HG03558 (cell line): ENCODE data around the gene SMG1.
"Not testable (repeated sequence)": the region's sequence is repeated elsewhere in the genome, so short reads cannot be mapped to it uniquely, and the experiment has no call there.

ENCODE experiments used
- ATAC-seq: cut with Tn5 transposase; IDR thresholded peaks from one replicate; pipeline ENCODE4 v1.9.1; 2021; ENCODE audit warnings: moderate number of reproducible peaks; ENCODE audit not compliant: unreplicated experiment; ENCODE audit errors: extremely low read depth

The SMG1 gene

DNA sequence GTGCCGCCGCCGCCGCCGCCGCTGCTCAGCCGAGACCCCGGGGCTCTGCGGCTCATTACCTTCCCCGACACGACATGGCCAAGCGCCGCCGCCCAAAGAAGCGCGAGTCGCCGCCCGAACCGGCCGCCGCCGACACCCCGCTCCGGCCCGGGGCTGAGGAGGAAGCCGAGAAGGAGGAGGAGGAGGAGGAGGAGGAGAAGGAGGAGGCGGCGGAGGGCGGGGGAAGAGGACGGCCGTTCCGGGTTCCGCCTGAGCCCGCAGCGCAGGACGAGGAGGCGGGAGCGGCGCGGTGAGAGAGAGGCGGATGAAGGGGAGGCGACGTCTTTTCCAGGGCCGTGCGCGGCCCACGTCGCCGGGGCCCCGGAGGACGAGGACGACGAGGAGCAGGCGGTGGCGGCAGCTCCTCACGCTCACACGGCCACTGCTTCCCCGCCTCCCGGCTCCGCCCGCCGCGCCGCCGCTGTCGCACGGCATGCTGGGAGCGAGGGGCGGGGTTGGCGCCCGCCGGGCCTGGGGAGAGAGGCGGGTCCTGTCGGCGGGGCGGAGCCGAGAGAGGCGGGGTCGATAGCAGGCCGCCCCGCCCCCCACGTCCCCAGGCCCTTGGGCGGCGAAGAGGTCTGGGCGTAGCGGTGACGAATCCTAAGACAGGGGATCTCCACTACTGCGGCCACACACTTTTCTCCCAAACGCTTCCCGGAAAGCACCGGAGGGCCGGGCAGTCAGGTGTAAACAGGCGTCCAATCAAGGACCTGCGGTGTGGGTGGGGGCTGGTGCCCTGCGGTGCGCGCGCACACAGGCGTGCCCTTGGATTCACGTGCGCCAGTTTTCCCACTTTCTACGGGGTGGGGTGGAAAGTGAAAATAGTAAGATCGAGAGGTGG lies at the start of gene SMG1:
Gene SMG1, minus strand, starts transcription at position 423 of the 880 bp plus-strand sequence. Its CDS starts 367 bp downstream, at position 56.
- ATAC-seq = peak; percentile 88

DNA sequence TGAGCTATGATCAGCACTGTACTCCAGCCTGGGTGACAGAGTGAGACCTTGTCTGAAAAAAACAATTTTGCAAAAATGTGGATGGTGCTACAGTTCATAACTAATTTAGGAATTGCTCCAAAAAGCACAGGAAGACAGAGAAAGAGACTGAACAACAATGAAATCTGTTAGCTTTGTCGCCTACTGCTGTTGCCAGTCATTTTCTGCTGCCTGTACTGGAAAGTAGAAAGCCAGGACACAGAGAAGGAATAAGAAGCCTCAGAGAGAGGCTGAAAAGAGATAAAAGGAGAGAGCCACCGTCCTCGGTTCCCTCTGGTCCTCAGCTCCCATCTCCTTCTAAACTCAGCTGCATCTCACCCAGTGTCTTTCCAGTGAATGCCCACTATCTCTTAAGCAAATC lies 48.9 kb upstream of the SMG1 start:
- no peak for ATAC-seq

DNA sequence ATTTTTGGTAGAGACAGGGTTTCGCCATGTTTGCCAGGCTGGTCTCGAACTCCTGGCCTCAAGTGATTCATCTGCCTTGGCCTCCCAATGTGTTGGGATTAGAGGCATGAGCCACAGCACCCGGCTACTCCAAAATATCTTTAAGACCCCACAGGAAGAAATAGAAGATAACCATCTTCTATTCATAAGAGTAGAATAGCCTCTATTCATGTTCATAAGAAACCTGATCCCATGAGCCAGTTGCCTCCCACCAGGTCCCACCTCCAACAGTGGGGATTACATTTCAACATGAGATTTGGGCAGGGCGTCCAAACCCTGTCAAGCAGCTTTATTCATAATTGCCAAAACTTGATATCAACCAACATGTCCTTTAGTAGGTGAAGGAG lies 43.6 kb upstream of the SMG1 start:
- ATAC-seq = no peak

DNA sequence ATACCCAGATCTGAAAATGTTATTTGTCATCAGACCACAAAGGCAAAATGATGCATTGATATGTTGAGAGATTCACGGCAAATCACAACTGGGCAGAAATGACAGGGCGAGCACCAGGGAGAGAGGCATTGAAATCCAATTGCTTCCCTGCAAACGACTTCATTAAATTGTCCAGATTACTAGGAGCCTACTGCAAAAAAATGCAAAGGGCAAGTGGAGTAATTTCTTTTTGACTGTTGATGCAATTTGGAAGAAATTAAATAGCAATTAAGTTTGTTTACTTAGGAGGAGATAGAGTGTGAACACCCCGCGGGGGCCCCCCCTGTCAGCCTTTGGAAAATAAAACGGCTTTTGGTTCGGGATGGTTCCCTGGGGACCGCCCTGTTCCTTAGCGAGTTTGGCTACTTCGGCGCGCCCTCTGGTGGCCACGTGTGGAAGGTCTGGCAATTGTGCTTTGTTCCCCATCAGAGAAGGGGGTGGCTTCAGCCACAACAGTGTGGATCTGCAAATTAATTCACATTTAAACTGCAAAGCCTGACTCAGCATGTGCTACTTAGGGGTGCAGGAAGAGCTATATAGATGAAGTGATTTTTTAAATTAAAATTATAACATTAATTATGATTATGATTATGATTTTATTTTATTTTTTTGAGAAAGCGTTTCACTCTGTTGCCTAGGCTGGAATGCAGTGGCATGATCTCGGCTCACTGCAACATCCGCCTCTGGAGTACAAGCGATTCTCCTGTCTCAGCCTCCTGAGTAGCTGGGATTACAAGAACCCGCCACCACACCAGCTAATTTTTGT lies 43.0 kb upstream of the SMG1 start:
- no peak for ATAC-seq

DNA sequence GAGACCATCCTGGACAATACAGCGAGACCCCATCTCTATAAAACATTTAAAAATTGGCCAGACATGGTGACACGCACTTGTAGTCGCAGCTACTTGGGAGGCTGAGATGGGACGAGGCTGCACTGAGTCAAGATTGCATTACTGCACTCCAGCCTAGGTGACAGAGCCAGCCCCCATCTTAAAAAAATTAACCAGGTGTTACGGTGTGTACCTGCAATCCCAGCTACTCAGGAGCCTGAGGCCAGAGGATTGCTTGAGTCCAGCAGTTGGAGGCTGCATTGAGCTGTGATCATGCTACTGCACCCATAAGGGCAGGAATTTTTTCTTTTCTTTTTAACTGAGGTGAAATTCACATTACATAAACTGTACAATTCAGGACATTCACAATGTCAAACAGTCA lies 40.6 kb upstream of the SMG1 start:
- ATAC-seq = no peak

DNA sequence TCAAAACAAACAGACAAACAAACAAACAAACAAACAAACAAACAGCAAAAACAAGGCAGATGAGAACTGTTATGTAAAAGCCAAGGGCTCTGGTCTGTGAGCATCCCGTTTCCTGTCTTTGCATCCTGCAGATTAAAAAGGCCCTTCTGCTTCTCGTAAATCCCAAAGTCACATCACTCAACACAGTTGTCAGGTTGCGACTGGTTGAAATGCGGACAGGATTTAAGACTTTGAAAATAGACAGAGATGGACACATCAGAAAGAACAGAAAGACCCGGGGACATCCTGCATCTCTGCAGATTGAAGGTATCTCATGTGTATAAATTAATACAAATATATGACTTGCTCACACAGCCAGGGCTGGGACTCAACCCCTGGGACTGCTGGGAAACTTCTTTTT lies 39.3 kb upstream of the SMG1 start:
- no peak for ATAC-seq

DNA sequence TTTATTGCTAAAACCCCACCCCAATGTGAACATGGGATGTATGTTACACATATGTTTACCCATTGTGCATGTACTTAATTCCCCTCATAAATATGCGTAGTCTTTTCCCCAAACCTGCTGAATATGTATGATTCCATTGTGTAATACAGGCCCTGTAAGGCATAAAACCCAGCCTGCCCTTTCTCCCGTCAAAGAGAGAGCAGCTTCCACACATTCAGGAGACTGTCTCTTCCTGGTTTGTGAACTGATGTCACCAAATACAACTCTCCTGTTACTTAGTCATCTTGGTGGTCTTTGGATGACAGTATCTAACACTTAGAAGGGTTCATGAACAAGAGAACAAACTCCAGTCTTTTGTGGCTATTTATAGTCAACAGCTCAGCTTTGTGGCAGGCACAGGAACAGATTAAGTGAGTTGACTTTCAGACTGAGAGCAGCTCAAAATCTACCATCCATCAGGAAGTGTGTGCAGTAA lies 32.9 kb upstream of the SMG1 start:
- no peak for ATAC-seq

DNA sequence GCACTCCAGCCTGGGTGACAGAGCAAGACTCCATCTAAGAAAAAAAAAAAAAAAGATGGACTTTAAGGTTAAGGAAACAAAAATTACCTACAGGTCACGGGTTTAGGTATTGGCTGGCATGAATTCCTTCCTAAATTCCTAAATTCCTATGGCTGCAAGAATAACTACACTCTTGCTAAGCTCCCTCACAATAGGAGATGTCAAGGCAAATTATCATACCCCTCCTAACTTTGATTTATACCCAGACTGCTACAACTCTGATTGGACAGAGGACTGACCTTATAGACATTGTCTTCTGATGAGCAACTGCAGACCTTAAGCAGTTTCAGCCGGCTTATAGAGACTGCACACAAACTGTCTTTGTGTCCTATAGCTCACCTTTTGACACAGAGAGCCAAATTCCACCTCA lies 32.4 kb upstream of the SMG1 start:
- ATAC-seq = no peak

DNA sequence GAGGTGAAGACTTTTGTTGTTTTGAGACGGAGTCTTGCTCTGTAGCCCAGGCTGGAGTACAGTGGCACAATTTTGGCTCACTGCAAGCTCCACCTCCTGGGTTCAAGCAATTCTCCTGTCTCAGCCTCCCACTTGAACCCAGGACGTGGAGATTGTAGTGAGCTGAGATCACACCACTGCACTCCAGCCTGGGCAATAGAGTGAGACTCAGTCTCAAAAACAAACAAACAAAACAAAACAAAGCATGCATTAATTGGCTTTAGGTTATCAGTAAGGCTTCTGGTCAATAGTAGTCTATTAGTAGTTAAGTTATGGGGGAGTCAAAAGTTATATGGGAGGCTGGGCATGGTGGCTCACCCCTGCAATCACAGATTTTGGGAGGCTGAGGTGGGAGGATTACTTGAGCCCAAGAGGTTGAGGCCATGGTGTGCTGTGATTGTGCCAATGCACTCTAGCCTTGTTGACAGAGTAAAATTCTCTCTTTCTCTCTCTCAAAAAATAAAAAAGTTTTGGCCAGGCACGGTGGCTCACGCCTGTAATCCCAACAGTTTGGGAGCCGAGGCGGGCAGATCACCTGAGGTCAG lies 30.5 kb upstream of the SMG1 start:
- not testable (repeated sequence) for ATAC-seq

DNA sequence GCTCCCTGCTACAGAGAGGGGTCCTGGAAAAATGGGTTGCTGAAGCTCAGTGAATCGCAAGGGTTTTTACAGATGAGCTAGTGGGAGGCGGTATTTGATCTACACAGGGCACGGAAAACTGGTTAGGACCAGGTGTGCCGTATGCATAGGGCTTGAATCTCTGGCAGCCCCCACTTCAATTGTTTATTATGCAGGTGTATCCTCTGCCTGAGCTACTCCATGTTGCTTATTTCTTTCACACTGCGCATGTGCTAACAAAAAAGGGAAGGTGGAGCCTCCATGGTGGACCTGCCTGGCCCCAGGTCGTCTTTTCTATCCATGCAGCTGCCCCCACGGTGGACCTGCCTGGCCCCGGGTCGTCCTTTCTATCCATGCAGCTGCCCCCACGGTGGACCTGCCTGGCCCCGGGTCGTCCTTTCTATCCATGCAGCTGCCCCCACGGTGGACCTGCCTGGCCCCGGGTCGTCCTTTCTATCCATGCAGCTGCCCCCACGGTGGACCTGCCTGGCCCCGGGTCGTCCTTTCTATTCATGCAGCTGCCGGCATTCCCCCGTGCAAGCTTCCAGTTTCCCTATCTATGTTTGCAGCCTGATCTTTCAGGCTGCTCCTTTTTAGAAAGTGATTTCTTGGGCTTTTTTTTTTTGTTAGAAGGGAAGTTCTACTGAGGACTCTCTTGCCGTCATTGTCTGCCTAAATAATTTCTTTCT lies 29.8 kb upstream of the SMG1 start:
- ATAC-seq = not testable (repeated sequence)

DNA sequence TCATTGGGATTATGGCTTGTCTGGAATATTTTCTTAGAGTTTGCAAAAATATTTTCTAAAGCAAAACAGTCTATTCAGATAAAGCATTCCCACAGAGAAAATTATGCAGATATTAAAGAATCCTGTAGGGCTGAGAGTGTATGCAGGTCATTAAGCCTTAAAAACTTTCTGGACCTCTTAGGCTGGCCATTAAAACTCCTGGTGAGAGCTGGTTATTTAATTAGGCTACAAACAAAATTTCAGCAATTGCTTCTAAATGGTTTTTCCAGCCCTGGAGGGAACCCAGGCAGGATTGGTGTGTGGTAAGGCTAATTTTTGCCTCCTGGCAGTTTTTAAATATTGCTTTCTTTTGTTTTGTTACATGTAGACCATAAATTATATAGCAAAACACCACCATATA lies 27.3 kb upstream of the SMG1 start:
- ATAC-seq = no peak

DNA sequence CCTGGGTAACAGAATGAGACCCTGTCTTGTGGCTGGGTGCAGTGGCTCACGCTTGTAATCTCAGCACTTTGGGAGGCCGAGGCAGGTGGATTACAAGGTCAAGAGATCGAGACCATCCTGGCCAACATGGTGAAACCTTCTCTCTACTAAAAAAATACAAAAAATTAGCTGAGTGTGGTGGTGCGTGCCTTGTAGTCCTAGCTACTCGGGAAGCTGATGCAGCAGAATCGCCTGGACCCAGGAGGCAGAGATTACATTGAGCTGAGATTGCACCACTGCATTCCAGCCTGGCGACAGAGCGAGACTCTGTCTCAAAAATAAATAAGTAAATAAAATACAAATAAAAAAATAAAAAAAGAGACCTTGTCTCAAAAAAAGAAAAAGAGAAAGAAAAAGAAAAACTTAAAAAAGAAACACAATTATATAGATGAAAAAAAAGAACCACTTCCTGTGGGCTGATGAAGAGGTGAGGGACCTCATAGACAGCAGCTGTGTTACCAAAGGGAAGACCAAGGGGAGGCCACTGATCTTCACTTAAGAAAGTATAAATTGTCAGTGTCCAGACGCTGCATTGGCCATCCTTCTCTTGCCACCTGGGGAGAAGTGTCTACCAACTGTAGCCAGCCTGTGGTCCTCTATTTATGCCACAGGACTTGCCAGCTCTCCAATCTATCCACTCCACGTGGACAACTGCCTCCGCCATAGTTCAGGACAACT lies 24.4 kb upstream of the SMG1 start:
- ATAC-seq = no peak

DNA sequence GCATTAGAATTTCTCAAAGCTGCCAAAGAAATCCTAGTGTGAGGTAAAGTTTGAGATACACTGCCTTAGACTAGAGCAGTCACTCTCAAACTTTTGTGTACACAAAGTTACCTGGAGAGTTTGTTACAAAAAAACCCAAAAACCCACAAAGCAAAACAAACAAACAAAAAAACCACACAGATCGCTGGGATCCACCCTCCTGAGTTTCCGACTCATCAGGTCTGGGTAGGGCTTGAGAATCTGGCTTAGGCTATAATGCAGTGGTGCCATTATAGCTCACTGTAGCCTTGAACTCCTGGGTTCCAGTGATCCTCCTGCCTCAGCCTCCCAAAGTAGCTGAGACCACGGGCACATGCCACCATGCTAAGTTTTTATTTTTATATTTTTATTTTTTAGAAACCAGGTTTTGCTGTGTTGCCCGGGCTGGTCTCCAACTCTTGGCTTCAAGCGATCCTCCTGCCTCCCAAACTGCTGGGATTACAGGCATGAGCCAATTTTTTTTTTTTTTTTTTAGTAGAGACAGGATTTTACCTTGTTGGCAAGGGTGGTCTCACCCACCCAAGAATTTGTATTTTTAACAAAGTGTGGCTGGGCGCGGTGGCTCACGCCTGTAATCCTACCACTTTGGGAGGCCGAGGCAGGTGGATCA lies 22.3 kb upstream of the SMG1 start:
- ATAC-seq = no peak

DNA sequence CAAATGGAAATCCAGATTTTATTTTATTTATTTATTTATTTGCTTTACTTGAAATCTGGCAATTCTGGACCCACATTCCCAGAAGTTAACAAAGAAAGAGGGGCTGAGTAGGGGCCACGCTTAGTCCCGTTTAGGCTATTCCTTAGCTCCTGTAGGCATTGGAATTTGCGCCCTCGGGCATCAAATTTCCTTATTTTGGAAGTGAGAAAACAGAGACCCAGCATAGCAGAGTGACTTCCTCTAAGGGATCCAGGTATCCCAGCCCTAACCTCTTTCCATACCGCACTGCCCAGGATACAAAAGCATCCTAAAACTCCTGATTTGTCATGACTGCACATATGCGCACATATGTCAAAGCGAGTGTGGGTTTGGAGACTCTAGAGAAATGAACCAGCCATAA lies 19.0 kb upstream of the SMG1 start:
- no peak for ATAC-seq

DNA sequence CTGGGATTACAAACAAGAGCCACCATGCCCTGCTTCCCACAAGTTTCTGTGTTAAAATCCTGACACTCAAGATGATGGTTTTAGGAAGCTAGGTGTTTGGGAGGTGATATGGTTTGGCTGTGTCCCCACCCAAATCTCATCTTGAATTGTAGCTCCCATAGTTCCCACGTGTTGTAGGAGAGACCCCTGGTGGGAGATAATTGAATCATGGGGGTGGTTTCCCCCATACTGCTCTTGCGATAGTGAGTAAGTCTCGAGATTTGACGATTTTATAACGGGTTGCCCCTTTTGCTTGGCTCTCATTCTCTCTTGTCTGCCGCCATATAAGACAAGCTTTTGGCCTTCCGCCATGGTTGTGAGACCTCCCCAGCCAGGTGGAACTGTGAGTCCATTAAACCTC lies 17.2 kb upstream of the SMG1 start:
- no peak for ATAC-seq

DNA sequence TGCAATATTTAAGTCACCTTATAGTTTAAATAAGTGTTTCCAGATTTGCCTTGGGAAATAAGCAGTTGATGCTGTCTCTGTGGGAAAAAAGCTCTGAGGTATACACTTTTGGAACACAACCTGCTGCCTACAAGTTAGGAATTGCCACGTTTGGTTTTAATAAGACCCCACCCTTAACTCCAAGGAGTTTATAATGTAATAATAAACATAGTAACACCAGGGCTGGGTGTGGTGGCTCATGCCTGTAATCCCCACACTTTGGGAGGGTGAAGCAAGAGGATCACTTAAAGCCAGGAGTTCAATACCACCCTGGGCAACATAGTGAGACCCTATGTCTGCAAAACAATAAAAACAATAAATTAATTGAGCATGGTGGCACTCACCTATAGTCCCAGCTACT lies 15.9 kb upstream of the SMG1 start:
- ATAC-seq = no peak

DNA sequence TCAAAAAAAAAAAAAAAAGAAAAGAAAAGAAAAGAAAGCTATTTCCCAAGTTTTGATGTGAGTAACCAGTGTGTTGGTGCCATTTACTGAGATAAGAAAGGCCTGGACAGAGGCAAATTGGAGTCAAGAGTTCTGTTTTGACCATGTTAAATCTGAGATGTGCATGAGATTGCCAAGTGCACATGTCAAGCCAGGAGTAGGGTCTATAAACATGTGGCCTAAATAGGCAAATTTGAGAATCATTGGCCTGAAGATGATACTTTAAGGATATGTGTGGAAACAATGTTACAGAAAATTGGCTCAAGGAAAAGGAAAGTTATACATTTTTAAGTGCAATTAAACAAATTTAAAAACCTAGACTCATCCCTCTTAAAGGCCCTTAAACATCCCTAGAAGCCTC lies 15.3 kb upstream of the SMG1 start:
- no peak for ATAC-seq

DNA sequence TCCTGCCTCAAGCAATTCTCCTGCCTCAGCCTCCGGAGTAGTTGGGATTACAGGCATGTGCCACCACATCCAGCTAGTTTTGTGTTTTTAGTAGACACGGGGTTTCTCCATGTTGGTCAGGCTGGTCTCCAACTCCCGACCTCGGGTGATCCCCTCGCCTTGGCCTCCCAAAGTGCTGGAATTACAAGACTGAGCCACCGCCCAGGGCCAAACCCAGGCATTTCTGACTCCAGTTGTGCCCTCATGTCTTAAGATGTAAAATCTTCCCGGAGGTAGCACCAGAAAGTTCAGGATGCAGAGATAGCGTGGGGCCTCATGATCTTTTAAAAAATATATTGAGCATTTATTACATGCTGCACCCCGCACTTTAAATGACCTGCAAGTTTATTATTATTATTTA lies 12.8 kb upstream of the SMG1 start:
- ATAC-seq = no peak

DNA sequence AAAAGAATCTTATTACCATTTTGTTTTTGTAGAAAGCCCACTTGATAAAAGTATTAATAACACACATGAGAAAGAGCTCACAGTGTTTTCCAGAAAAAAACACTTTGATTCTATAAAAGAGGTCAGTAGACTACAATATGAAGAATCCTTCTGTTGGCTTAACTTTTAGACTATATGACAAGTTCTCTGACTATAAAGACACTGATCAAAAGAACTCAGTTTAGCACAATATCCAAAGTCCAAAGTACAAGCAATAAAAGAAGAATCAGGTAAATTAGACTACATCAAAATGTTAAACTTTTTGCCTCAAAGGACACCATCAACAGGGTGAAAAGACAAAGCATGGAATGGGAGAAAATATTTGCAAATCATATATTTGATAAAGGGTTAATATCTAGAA lies 11.2 kb upstream of the SMG1 start:
- ATAC-seq = no peak
